GM13977 (cell line): ENCODE measurements around the gene ATXN7L1.

Experiments
- DNase-seq: peaks from one replicate; pipeline ENCODE4 v3.0.0; 2012; ENCODE audit warnings: low spot score
- in situ Hi-C: fragments of 300-500 bp; cut with MboI; formaldehyde crosslinking; loops from one replicate; pipeline ENCODE4 v1.12.0; 2022; ENCODE audit warnings: low sequenced_read_pairs, low pct_unique_long_range_greater_than_20kb, mixed read lengths, inconsistent platforms; ENCODE audit not compliant: unreplicated experiment
- TF ChIP-seq, protein P1 (sequence below): IDR thresholded peaks from 2 replicates; pipeline ENCODE4 v1.5.1; 2012; ENCODE audit warnings: mild to moderate bottlenecking, control low read depth; ENCODE audit not compliant: insufficient read depth; ENCODE audit errors: extremely low read depth, missing control alignments

Gene ATXN7L1

DNA sequence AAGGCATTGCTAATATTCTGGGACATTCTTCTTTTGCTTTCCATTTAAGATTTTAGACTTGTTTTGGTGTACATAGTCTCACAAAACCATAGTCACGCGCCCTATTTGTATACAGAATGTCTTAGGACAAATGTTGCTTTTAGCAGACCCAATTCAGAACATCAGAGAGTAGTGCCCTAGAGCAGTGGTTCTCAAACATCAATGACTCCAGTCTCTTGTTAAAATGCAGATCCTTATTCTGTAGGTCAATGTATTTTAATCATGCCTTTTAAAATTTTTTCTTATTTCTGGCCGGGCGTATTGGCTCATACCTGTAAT, 167.7 kb downstream of the ATXN7L1 start:
- DNase-seq: no peak
- in situ Hi-C loops: no loop called here
- TF ChIP-seq, protein P1, sequence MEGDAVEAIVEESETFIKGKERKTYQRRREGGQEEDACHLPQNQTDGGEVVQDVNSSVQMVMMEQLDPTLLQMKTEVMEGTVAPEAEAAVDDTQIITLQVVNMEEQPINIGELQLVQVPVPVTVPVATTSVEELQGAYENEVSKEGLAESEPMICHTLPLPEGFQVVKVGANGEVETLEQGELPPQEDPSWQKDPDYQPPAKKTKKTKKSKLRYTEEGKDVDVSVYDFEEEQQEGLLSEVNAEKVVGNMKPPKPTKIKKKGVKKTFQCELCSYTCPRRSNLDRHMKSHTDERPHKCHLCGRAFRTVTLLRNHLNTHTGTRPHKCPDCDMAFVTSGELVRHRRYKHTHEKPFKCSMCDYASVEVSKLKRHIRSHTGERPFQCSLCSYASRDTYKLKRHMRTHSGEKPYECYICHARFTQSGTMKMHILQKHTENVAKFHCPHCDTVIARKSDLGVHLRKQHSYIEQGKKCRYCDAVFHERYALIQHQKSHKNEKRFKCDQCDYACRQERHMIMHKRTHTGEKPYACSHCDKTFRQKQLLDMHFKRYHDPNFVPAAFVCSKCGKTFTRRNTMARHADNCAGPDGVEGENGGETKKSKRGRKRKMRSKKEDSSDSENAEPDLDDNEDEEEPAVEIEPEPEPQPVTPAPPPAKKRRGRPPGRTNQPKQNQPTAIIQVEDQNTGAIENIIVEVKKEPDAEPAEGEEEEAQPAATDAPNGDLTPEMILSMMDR: no peak

DNA sequence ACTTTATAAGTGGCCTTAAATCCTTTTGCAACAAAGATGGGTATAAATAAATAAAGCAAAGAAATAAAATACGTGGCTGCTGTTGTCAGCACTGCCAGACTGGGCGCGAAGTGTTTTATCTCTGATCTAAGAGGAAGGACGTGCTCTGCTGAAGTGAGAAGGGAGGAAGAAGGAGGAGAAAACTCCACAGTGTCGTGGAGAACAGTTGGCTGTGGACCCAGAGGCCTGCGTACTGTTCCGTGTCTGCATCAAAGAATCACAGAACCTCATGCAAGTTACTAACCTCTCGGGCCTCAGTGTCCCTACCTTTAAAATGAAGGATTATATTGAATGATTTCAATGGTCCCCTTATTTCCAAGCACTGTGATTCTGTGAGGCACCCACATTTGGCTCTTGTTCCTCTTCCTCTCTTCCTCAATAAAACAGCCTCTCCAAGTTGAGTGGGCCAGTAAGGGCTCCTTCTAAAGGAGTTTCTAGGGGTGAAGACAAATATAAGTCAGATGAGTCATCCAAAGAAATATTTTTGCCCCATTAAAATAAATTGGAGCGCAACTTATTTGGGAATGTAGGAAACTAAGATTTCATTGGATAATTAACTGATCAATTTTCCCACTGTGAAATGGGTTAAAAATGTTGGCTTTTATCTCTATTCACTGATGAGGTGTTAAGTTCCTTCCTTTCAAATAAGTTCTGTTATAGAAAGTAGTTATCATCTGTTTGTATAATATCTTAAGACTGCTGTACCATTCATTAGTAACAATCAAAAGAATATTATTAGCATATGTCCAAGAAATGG, 168.2 kb downstream of the ATXN7L1 start:
- no peak for DNase-seq
- TF ChIP-seq, protein P1: no peak
- in situ Hi-C loops: no loop called here

DNA sequence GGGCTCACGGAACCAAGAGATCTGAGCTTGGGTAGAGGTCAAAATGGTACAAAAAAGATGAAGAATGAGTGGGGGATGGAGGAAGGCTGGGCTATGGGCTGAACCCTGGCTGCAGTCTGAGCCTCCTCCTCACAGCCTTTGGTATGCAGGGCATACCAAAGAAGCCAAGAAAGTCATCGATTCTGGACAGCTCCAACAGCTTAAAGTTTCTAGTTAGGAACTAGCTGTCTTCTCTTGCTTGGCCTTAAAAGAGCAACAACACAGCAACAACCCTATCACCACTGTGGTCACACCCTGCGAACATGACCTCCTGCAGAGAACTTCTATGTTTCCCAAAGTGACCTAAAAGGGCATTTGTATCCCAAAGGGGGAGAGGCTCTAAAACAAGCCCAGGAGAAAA, 169.0 kb downstream of the ATXN7L1 start:
- in situ Hi-C loops: no loop called here
- DNase-seq: no peak
- TF ChIP-seq, protein P1: no peak

DNA sequence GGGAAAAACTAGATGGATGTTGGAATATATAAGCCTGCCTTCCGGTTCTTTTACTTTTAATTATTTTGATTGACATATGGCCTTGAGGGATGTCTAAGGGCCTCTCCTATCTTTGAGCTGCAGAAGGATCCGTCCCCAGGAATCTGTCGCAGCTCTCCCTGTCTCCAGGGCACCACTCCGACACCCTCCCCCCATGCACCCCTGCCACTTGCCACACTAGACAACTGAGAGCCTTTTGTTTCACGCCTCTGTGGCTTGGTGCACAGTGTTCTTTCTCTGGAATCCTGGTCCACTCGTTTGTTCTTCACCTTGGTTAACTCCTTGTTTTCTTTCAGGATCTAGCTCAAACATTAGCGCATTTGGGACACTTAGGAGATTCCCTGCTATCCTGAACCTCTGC, 171.0 kb downstream of the ATXN7L1 start:
- TF ChIP-seq, protein P1: no peak
- DNase-seq: no peak
- in situ Hi-C loops: no loop called here

DNA sequence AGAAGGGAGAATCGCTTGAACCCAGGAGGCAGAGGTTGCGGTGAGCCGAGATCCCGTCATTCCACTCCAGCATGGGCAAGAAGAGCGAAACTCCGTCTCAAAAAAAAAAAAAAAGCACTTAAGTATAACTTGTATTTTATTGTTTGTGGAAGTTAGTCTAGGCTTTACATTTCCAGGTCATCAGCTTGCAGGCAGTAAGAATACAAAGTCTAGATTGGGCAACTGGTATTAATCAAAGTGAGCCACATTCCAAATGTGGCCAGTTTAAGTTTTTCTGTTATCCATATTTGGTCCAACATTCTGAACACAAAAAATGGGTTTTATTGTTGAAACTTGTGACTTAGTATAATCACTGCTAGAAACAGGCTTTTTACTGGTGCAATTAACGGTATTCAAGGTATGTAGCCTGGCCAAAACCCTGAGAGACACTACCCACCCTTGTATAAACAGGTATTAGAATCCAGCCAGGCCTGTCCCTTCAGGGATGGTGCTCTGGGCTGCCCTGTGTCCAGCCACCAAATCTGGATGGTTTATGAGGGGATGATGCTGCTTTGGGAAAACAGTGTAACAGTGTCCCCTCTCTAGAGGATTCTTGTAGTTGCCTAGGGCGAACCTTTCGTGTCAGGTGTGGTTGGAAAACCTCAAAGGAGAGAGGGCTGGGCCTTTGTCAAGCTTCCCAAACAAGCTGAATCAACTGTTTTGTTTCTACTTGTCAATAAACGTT, 173.0 kb downstream of the ATXN7L1 start:
- DNase-seq: no peak
- TF ChIP-seq, protein P1: no peak
- in situ Hi-C loops: no loop called here

DNA sequence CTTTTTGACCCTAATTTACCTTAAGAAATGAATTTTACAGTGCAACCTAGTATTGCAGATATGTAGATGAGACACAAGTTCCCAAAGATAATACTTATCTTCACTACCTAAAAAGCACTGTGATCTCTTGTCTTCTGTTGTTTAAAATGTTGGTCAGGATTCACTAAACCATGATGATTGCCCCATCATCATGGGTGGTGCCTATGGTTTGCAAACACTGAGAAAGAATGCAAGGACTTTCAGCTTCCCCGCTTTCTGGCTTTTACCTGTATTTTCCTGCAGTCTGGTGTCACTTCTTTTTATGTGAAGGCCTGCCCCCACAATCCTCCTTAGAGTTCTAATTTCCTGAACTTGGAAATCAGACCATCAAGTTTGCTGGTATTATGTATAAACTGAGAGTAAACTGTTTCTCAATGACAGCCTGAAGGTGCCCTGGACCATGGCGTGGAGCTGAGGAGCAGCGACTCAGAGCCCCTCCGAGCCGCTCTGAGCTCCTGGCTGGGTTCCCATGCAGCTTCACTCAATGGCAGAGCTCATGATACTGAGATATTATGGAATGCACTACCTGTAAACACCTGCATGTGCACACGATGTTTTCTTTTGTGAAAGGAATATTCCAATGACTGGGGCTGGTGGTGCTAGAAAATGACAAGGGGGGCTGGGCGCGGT, 176.7 kb downstream of the ATXN7L1 start:
- DNase-seq: no peak
- in situ Hi-C loops: no loop called here
- TF ChIP-seq, protein P1: no peak
